K562 (cell line): ENCODE measurements around the gene PRICKLE3. TPM values are rescaled to one million over a fixed set of nuclear protein-coding genes. Genes with fewer than 3 reads are reported as not detected.

ENCODE experiments used
- ATAC-seq: fragments of 200-7000 bp; cut with Tn5 transposase; 3 replicates; pipeline ENCODE4 v1.9.1; 2020; ENCODE audit warnings: moderate library complexity
- BruUV-seq: library from RNA; stranded (reverse); fragments of 400-500 nt; replicated peaks from 2 replicates; lab custom pipeline; 2021; lab: Mats Ljungman, UMichigan
- CTCF ChIA-PET: fragments of 300-600 bp; formaldehyde crosslinking; extraction: SDS; loops from one replicate; lab custom pipeline; 2021; ENCODE audit warnings: low intra/inter-chr PET ratio; lab: Yijun Ruan, JAX
- POLR2A ChIA-PET: fragments of 300-600, 350-650 bp; sonication (Branson Sonifier 250); formaldehyde crosslinking; extraction: SDS; loops from one replicate; lab custom pipeline; 2021; ENCODE audit warnings: antibody characterized with exemption, inconsistent platforms; lab: Yijun Ruan, JAX
- DNase-seq, 4 experiments: peaks; one replicate each; pipeline versions ENCODE4 v3.0.0 to v3.0.0-alpha.2; 2011 to 2018; ENCODE audit warnings: low spot score in 3 of 4, mixed read lengths in 3 of 4; ENCODE audit errors: extremely low read depth in 1 of 4
- FAIRE-seq: peaks from 2 replicates; lab custom pipeline; 2011; peaks lifted over from hg19 to GRCh38; lab: Jason Lieb, UNC
- H2AFZ ChIP-seq: 2 replicates; pipeline ENCODE4 v1.6.0; 2011; ENCODE audit warnings: low read depth, low read length, control low read depth, inconsistent platforms
- H3K27ac ChIP-seq: fragments of 200-600 bp; 3 replicates; pipeline ENCODE4 v1.8.0; 2011; ENCODE audit warnings: low read depth, mild to moderate bottlenecking, control low read depth, inconsistent platforms, low read length, moderate library complexity, mixed read lengths; ENCODE audit errors: extremely low read depth
- H3K27me3 ChIP-seq, 2 experiments: fragments of 300-600 bp in 1 of 2; 2 replicates in 1 of 2; 3 replicates in 1 of 2; pipeline versions ENCODE4 v1.6.0 to v1.8.0; 2011; ENCODE audit warnings: inconsistent platforms in 2 of 2, low read length in 2 of 2, mild to moderate bottlenecking in 1 of 2, mixed read lengths in 1 of 2, moderate library complexity in 1 of 2; ENCODE audit not compliant: control insufficient read depth in 2 of 2, insufficient read depth in 2 of 2
- H3K36me3 ChIP-seq: fragments of 300-600 bp; 3 replicates; pipeline ENCODE4 v1.8.0; 2011; ENCODE audit warnings: mild to moderate bottlenecking, low read length, inconsistent platforms; ENCODE audit not compliant: control insufficient read depth, insufficient read depth
- H3K4me1 ChIP-seq, 2 experiments: fragments of 200-600 bp in 1 of 2; replicated peaks in 1 of 2; 2 replicates in 1 of 2; 3 replicates in 1 of 2; pipeline versions ENCODE4 v1.5.1 to v1.8.0; 2011; ENCODE audit warnings: inconsistent platforms in 2 of 2, low read length in 2 of 2, mild to moderate bottlenecking in 1 of 2, mixed read lengths in 1 of 2, moderate library complexity in 1 of 2; ENCODE audit not compliant: control insufficient read depth in 2 of 2, insufficient read depth in 2 of 2
- H3K4me2 ChIP-seq: 2 replicates; pipeline ENCODE4 v1.6.1; 2011; ENCODE audit warnings: low read length, control low read depth, inconsistent platforms, mixed read lengths; ENCODE audit not compliant: insufficient read depth
- H3K4me3 ChIP-seq: fragments of 200-600 bp; sonication (generic), shearing (Covaris generic); 2 replicates; pipeline ENCODE4 v1.5.1; 2016; ENCODE audit warnings: control low read depth, inconsistent platforms
- H3K79me2 ChIP-seq: fragments of 200-600 bp; 3 replicates; pipeline ENCODE4 v1.8.0; 2011; ENCODE audit warnings: low read length, inconsistent platforms; ENCODE audit not compliant: control insufficient read depth, insufficient read depth
- H3K9ac ChIP-seq, 2 experiments: 2 replicates each; pipeline versions ENCODE4 v1.6.0 to v1.6.1; 2011; ENCODE audit warnings: low read depth in 2 of 2, low read length in 2 of 2, control low read depth in 1 of 2, inconsistent platforms in 1 of 2, mild to moderate bottlenecking in 1 of 2, mixed read lengths in 1 of 2; ENCODE audit not compliant: insufficient read depth in 1 of 2
- H3K9me1 ChIP-seq: one replicate; pipeline ENCODE4 v1.6.0; 2011; ENCODE audit warnings: inconsistent platforms, mild to moderate bottlenecking, low read length, moderate library complexity; ENCODE audit not compliant: control insufficient read depth, insufficient read depth
- H3K9me3 ChIP-seq: replicated peaks from 2 replicates; pipeline ENCODE4 v1.5.1; 2011; ENCODE audit warnings: low read depth, low read length, inconsistent platforms; ENCODE audit not compliant: control insufficient read depth, insufficient read depth
- H4K20me1 ChIP-seq: replicated peaks from 2 replicates; pipeline ENCODE4 v1.6.1; 2011; ENCODE audit warnings: low read length, inconsistent platforms, mixed read lengths; ENCODE audit not compliant: control insufficient read depth, insufficient read depth
- ARID3A ChIP-seq: IDR thresholded peaks from 2 replicates; pipeline ENCODE4 v1.6.1; 2012; ENCODE audit warnings: low read depth, low read length, improper control_type of control experiment, borderline replicate concordance
- ETV5 ChIP-seq: sonication (generic); formaldehyde crosslinking; IDR thresholded peaks from 2 replicates; pipeline ENCODE4 v1.4.0; 2020; ENCODE audit warnings: low read depth, mild to moderate bottlenecking, missing genetic modification reagents
- ILF3 ChIP-seq: fragments of 450-650 bp; IDR thresholded peaks from 2 replicates; pipeline ENCODE4 v1.6.1; 2018; ENCODE audit warnings: antibody characterized with exemption, mild to moderate bottlenecking, moderate library complexity, borderline replicate concordance
- KAT8 ChIP-seq: fragments of 450-650 bp; IDR thresholded peaks from 2 replicates; pipeline ENCODE4 v1.6.1; 2016; ENCODE audit warnings: low read depth, mild to moderate bottlenecking
- NR3C1 ChIP-seq: sonication (generic); formaldehyde crosslinking; IDR thresholded peaks from 2 replicates; pipeline ENCODE4 v1.8.1; 2022; ENCODE audit warnings: missing genetic modification reagents
- PML ChIP-seq: IDR thresholded peaks from 2 replicates; pipeline ENCODE4 v1.6.1; 2012; ENCODE audit warnings: low read length, inconsistent platforms
- RB1 ChIP-seq: fragments of 450-650 bp; IDR thresholded peaks from 2 replicates; pipeline ENCODE4 v1.6.1; 2017; ENCODE audit warnings: low read depth, mild to moderate bottlenecking
- WGBS: fragments of 100-300 bp; shearing (Covaris generic); methylation state at CpG from one replicate; pipeline ENCODE4 v1.1.6; 2016; ENCODE audit warnings: low coverage, mixed read lengths; ENCODE audit not compliant: insufficient coverage; ENCODE audit errors: missing lambda C conversion rate; 5-methylcytosine and 5-hydroxymethylcytosine counted together
- in situ Hi-C: fragments of 300-500 bp; cut with MboI; formaldehyde crosslinking; loops from 4 replicates; pipeline ENCODE4 v1.15.0; 2018; ENCODE audit warnings: inconsistent platforms, mixed read lengths
- intact Hi-C: fragments of 100-400 bp; cut with micrococcal nuclease; formaldehyde crosslinking; loops from 2 replicates; pipeline ENCODE4 v1.14.2; 2022
- polyA plus RNA-seq, 8 experiments: library from polyadenylated mRNA; depleted of rRNA in 4 of 8; stranded (reverse) in 5 of 8; unstranded in 3 of 8; fragments of >200 nt; fragmentation: Nextera tagmentation in 2 of 8; fragmentation: Illumina TruSeq in 1 of 8; extraction: Ambion mirVana in 2 of 8; extraction: Trizol in 1 of 8; gene quantifications; 2 replicates each; pipeline versions ENCODE4 v1.2.1 to v1.2.3, GENCODE V29; 2011 to 2014; ENCODE audit warnings: inconsistent platforms in 1 of 8, missing spikeins in 1 of 8
- total RNA-seq, 7 experiments: library from RNA; depleted of rRNA in 6 of 7; stranded (reverse); fragments of >200 nt in 6 of 7; fragmentation: Illumina TruSeq in 2 of 7; extraction: Trizol in 2 of 7; gene quantifications; 2 replicates each; pipeline versions ENCODE4 v1.2.1 to v1.2.3, GENCODE V29; 2011 to 2021; ENCODE audit warnings: low replicate concordance in 1 of 7
- TF ChIP-seq, protein P1 (sequence below): fragments of 450-650 bp; IDR thresholded peaks from 2 replicates; pipeline ENCODE4 v1.6.1; 2017; ENCODE audit warnings: antibody characterized with exemption, mild to moderate bottlenecking

Gene PRICKLE3
- total and polyA plus RNA-seq, 9 of the 15 experiments (the other 6 are each of a cell fraction or from before 2014, with no cell fraction given): 1.1 to 44.3 (median 14.0) TPM

DNA sequence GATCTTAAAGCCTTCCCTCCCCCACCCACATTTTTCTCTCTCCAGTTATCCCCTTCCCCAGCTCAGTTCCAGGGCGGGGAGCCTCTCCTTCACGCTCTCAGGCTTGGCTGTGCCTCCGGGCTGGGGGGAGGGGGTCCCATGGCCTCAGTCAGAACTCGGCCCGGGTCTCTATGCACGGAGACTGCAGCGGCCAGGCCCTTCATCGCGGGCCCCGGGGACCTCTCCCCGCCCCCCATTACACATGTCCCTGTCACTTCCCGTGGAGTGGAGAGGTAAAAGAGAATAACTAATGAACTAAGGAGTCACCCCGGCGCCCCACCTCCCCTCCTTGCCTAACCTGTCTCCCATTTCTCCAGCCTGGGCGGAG lies 838 bp upstream of the PRICKLE3 start (continued):
- TF ChIP-seq ARID3A (no peak), KAT8 (no peak)
- TF ChIP-seq, all 486 proteins: peak for 0

DNA sequence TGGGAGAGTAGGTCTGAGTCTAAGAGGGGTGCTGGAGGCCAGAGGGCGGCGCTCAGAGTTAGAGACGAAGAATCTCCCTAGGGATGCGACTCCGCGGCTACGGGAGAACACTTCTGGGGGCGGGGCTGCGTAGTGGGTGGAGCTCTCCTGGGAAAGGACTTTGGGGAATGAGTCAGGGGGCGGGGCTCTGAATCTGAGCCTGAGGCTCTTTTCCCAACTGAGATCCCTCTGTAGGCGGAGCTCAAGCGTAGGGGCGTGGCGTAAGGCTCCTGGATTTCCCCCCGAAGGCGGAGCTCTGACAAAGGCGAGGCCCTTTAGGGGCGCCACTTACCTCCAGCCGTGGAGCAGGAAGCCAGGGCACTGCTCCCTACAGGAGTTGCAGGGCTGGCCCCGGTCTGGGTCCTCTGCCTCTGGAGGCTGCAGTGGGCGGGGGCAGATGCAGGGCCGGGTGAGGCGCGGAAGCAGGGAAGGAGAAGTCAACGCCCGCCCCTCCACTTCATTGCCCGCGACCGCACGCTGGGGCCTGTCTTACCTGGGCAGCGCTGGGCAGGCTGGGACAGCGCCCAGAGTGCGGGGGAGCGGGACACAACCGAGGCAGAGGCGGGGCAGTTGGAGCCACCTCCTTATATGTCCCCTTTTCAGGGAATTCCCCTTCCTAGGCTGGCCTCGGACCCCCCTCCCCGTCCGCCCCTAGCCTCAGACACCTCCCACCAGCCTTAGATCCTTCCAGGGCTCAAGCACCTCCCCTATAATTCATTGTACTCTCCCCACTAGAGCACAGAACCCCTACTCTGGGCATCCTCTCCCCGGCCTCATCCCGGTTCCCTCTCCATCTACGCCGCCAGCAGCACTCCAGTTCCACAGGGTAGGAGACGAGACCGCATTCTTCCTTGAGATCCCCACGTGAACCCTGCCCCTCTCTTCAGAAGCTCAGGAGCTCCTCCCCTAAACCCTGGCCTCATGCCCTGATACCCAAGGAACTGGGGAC lies 1.6 kb downstream of the PRICKLE3 start:
- peak; percentile 91 for FAIRE-seq
- Histone ChIP-seq H3K4me1 (peaks cover 30 to 46% of the 10 kb centered on the region in 2 experiments), H2AFZ (no peak overlapping the region), H3K4me2 (peak overlapping the region; percentile 90), H3K27me3 (no peaks in the 10 kb centered on the region), H3K4me3 (peak overlapping the region; percentile 76), H3K27ac (peak overlapping the region; percentile 91), H4K20me1 (peaks cover 9% of the 10 kb centered on the region), H3K9me1 (no peaks in the 10 kb centered on the region), H3K79me2 (peaks cover 38% of the 10 kb centered on the region), H3K9me3 (no peaks in the 10 kb centered on the region), H3K36me3 (peaks cover 33% of the 10 kb centered on the region; the same call in 2 of the 3 replicates), H3K9ac (peak overlapping the region; percentile 93 to 97)
- BruUV-seq: no TSS peak
- WGBS: 2% methylated on average over 29 of the region's 46 CpGs
- peak; percentile 74 to 94 (median 80) for DNase-seq
- ChIA-PET CTCF (no interaction called here), POLR2A (interaction anchor here (0.7 to 1.2 kb wide), 3 partner anchors 8 to 12 kb away, joined by 3 to 5 read pairs (median 3); partner anchors contain the start of gene PLP2)
- peak; percentile 79 for ATAC-seq
- in situ Hi-C loops: no loop called here
- intact Hi-C loops: no loop called here
- TF ChIP-seq RB1: 0 out of 2 replicates have a peak, but pooled peaks have one; percentile 15
- no peak for TF ChIP-seq ILF3
- no peak for TF ChIP-seq ETV5 (CRISPR knock-in tag)
- no peak for TF ChIP-seq PML
- TF ChIP-seq, protein P1, sequence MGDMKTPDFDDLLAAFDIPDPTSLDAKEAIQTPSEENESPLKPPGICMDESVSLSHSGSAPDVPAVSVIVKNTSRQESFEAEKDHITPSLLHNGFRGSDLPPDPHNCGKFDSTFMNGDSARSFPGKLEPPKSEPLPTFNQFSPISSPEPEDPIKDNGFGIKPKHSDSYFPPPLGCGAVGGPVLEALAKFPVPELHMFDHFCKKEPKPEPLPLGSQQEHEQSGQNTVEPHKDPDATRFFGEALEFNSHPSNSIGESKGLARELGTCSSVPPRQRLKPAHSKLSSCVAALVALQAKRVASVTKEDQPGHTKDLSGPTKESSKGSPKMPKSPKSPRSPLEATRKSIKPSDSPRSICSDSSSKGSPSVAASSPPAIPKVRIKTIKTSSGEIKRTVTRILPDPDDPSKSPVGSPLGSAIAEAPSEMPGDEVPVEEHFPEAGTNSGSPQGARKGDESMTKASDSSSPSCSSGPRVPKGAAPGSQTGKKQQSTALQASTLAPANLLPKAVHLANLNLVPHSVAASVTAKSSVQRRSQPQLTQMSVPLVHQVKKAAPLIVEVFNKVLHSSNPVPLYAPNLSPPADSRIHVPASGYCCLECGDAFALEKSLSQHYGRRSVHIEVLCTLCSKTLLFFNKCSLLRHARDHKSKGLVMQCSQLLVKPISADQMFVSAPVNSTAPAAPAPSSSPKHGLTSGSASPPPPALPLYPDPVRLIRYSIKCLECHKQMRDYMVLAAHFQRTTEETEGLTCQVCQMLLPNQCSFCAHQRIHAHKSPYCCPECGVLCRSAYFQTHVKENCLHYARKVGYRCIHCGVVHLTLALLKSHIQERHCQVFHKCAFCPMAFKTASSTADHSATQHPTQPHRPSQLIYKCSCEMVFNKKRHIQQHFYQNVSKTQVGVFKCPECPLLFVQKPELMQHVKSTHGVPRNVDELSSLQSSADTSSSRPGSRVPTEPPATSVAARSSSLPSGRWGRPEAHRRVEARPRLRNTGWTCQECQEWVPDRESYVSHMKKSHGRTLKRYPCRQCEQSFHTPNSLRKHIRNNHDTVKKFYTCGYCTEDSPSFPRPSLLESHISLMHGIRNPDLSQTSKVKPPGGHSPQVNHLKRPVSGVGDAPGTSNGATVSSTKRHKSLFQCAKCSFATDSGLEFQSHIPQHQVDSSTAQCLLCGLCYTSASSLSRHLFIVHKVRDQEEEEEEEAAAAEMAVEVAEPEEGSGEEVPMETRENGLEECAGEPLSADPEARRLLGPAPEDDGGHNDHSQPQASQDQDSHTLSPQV: no peak
- no peak for TF ChIP-seq NR3C1 (CRISPR knock-in tag)
